Measurements from ENCODE around the gene GLB1L3.

Gene GLB1L3

DNA sequence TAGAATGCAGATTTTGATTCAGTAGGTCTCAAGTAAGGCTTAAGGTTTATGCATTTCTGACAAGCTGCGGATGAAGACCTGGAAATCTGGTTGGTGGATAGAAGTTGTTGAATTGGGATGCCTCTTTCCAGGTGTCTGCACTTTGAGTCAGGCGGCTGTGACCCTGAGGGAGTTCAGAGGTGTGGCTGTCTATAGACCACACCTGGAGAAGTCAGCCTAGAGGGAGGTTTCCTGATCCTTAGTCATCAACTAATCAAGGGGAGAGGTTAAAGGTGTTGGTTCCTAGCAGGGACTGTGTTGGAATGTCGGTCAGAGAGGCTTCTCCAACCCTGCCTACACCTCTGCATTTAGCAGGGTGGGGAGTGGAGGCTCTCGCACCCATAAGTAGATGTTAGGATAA is 63.6 kb downstream of the GLB1L3 start:
- TF ChIP-seq, protein P1, sequence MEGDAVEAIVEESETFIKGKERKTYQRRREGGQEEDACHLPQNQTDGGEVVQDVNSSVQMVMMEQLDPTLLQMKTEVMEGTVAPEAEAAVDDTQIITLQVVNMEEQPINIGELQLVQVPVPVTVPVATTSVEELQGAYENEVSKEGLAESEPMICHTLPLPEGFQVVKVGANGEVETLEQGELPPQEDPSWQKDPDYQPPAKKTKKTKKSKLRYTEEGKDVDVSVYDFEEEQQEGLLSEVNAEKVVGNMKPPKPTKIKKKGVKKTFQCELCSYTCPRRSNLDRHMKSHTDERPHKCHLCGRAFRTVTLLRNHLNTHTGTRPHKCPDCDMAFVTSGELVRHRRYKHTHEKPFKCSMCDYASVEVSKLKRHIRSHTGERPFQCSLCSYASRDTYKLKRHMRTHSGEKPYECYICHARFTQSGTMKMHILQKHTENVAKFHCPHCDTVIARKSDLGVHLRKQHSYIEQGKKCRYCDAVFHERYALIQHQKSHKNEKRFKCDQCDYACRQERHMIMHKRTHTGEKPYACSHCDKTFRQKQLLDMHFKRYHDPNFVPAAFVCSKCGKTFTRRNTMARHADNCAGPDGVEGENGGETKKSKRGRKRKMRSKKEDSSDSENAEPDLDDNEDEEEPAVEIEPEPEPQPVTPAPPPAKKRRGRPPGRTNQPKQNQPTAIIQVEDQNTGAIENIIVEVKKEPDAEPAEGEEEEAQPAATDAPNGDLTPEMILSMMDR (IDR thresholded peaks at IDR 0.05) = no peak

DNA sequence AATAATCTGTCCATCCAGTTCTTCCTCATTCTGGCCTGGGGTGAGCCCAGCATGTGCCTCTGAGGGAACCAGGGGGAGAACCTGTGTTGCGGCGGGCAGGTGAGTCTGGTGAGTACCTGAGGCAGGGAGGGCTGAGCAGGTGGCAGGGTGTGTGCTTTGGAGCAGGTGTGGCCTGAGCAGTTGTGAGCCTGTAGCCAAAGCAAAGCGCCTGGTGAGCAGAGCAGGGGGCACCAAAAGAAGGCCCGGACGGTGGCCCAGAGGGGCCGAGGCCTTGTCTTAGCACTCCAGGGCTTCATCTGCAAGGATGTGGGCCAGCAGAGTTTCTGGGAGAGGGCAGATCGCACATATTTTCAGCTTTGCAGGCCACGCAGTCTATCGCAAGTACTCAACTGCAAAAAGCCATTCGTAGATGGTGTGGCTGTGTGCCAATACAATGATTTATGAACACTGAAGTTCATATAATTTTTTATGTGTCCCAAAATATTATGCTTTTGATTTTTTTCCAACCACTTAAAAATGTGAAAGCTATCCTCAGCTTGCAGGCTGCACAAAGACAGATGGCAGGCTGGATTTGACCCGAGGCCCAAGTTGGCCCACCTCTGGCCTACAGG is 64.3 kb downstream of the GLB1L3 start:
- TF ChIP-seq, protein P1 (IDR thresholded peaks at IDR 0.05) = no peak

DNA sequence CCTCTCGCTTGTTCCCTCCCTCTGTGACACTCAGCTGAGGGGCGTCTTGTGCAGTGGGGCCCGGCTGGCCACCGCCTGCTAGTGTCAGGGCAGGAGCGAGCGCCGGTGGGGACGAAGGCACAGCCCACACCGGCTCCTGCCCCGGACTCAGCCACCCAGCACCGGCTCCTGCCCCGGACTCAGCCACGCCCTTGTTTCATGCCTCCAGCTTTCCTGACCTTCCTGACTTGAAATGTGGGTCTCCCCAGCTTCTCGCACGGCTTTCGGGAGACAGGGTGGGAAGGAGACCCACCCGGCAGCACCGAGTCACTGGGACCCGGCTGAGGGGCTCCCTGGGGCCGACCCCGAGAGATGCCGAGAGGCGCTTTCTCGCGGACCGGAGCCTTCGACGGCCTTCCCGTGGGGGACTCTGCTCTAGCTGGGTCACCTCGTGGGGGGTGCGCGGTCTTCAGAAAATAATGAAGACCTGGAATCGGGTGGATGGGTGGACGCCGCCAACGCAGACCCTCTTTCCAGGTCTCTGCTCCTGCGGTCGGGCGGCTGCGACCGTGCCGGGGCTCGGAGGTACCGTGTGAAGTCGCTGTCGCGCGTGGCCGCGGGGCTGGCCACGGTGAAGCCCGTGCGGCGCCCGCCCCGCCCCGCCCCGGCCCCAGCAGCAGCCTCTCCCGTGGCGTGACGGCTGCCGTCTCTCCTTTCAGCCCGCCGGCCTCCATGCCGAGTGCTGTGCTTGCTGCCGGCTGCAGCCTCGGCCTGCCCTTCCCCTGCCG is 65.8 kb downstream of the GLB1L3 start:
- TF ChIP-seq, protein P1 (IDR thresholded peaks at IDR 0.05) = no peak

DNA sequence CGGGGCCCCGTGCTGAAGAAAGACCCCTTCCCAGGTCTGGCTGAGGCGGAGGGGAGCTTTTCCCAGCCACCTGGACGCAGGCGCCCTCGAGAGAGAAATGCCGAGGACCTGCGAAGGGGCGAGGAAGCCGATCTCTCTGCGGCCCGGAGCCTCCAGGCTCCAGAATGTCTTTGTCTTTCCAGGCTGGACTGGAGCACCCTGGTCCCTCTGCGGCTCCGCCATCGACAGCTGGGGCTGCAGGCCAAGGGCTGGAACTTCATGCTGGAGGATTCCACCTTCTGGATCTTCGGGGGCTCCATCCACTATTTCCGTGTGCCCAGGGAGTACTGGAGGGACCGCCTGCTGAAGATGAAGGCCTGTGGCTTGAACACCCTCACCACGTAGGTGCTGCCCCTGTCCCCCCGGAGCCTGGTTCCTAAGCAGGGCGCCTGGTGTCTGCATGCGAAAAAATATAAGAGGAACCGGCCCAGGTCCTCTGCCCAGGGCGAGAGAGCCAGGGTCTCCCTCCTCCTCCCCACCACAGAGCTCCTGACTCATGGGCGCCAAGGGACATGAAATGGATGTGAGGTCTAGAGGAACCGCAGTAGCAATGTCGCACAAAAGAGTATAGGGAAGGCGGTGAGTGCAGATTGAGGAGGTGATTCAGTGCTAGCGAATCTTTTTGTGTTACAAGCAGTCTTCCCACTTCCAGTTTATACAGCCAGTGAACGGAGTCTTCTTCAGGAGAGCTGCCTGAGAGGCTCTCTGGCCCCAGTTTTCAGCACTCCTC is 66.6 kb downstream of the GLB1L3 start:
- TF ChIP-seq, protein P1 (IDR thresholded peaks at IDR 0.05) = no peak

DNA sequence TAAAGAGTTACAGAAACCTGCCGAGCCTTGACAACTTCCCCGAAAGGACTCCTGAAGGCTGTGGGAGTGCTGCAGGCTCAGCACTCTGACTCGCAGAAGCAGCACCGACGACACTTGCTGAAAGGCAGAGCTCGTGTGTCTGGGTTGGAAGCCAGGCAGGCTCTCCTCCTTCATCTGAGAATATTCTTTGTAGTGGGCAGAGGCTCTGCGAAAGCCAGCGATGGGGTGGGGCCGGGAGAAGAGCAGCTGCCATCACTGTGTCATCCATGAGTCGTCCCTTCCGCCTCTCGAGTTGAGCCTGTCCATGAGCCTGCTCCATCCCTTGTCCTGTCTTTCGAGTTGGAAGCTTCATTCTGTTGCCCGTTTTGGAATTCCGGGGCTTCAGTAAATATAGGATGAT is 67.5 kb downstream of the GLB1L3 start:
- TF ChIP-seq, protein P1 (IDR thresholded peaks at IDR 0.05) = no peak

DNA sequence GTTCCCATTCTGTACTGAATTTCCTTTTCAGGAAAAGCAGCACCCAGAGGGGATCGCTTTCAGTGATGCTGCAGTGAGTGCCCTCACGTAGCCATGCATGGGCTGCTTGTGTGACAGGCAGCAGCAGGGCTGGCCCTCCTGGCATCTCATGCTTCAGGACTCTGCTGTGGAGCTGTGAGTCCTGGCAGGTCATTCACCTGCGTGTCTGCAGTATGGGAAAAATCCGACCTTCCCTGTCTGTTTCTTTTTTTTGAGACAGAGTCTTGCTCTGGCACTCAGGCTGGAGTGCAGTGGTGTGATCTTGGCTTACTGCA is 69.0 kb downstream of the GLB1L3 start:
- TF ChIP-seq, protein P1 (IDR thresholded peaks at IDR 0.05) = no peak

DNA sequence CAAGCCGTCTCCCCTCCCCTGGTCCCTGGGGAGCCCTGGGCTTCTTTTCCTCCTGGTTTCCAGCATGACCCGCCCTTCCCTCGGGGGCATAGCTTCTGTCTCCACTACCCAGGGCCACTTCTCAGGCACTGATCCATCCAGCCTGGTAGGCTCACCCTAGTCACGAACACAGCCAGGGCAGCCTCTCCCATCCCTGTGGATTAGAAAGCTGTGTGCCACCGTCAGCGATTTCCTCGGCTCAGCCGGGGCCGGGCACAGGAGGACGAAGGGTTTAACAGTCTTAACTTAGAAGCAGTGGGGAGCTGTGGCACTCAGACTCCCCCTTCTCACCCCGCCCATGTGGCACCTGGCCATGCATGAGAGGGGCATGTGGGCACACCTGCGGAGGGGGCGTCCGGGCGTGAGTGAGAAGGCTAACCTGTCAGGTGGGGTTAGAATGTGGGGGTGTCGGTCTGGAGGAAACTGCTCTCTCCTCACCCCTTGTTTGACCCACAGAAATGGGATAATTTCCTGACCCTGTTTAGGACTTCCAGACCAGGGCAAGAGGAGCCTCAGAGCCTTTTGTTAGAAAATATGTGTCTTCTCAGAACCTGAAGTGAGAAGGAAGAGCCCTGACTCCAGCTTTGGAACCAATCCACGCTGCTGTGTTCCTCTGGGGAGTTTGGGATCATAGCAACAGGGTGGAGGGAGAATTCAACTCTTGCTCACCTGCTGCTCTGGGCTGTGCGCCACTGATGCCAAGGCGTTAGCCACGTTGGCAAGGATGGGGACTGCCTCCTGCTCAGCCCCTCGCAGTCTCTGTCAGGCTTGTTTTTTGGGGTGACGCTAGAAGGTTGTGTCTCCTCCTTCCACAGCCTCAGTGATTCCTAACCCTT is 70.2 kb downstream of the GLB1L3 start:
- TF ChIP-seq, protein P1 (IDR thresholded peaks at IDR 0.05) = no peak

All from LNCAP (cell line).